ENCODE data around the gene CLIC1. TPM values are rescaled to one million over a fixed set of nuclear protein-coding genes. Genes with fewer than 3 reads are reported as not detected.
A peak's percentile ranks its signal among the peaks of the same experiment; 100 is the strongest.

CLIC1 gene
- total and polyA plus RNA-seq, 2 experiments from 2014 or later: 463 to 599 TPM

GRCh38 chr6:31767096-31767645, 30.8 kb upstream of the CLIC1 start:
- TF ChIP-seq EZH2phosphoT487 (IDR thresholded peaks at IDR 0.05; ENCODE audit: low read depth, severe bottlenecking, unreplicated experiment): no peak
- TF ChIP-seq CTCF (IDR thresholded peaks at IDR 0.05; ENCODE audit: poor library complexity): no peak
- no peak for TF ChIP-seq EZH2 (IDR thresholded peaks at IDR 0.05; ENCODE audit: borderline replicate concordance)
- Histone ChIP-seq H3K36me3 (replicated peaks; ENCODE audit: insufficient read depth, low read depth) (no peaks in the 10 kb centered on the region), H3K9me2 (replicated peaks; ENCODE audit: insufficient read depth) (no peaks in the 10 kb centered on the region), H3K4me2 (no peak overlapping the region), H3K4me1 (ENCODE audit: insufficient read depth) (peaks cover 8% of the 10 kb centered on the region), H3K9me3 (ENCODE audit: low read depth) (no peaks in the 10 kb centered on the region), H3K27me3 (no peaks in the 10 kb centered on the region), H2AFZ (no peak overlapping the region), H3K27ac (no peak overlapping the region), H4K20me1 (ENCODE audit: insufficient read depth, poor library complexity, severe bottlenecking) (no peaks in the 10 kb centered on the region), H3K79me2 (no peaks in the 10 kb centered on the region), H3K4me3 (no peak overlapping the region)
- DNase-seq (ENCODE audit: low spot score): no peak
- WGBS (ENCODE audit: low lambda C conversion rate, missing lambda C conversion rate): 88% methylated on average over 6 of the region's 6 CpGs

DNA sequence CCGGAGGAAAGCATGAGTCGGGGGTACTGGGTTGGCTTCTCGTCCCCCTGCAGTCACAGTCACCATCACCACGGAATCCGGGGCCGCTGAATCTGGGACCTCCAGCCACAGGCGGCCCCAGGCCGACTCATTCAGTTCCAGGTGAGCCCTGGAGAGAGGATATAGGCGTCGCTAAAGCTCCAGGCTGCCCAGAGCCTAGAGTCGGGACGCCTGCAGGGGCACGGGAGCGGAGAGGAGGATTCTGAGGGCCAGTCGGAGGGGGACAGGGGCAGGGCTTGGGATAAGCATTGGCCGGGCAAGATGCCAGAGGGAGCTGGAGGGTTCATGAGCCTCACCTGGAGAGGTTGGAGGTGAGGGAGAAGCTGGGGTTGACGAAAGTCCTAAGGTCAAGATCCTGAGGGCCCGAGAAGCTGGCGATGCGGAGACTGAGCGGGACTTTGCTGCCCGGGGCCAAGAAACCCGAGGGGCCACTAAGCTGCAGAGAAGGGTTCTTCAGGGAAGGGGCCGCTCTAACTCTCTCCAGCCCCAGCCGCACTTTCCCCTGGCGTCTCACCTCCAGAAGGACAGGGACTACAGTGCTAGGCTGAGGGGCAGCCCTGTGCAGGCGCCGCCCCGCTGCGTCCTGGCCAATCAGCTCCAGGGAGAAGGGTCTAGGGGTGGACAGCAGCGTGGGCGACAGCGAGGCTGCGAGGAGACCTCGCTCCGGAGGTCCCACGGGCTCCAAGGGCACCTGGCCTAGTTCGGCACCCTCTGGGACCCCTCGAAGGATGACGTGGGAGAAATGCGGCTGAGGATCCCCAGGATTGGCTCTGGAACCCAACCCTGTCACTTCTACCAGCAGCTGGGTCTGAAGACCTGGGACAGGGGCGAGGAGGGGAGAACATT, 29.8 kb upstream of the CLIC1 start:
- Histone ChIP-seq H3K4me3 (no peak overlapping the region), H3K79me2 (no peaks in the 10 kb centered on the region), H3K4me2 (peak overlapping the region; percentile 48), H3K9me2 (replicated peaks; ENCODE audit: insufficient read depth) (no peaks in the 10 kb centered on the region), H3K4me1 (ENCODE audit: insufficient read depth) (peaks cover 8% of the 10 kb centered on the region), H3K27me3 (no peaks in the 10 kb centered on the region), H4K20me1 (ENCODE audit: insufficient read depth, poor library complexity, severe bottlenecking) (no peaks in the 10 kb centered on the region), H2AFZ (no peak overlapping the region), H3K27ac (no peak overlapping the region), H3K9me3 (ENCODE audit: low read depth) (no peaks in the 10 kb centered on the region), H3K36me3 (replicated peaks; ENCODE audit: insufficient read depth, low read depth) (no peaks in the 10 kb centered on the region)
- TF ChIP-seq EZH2 (IDR thresholded peaks at IDR 0.05; ENCODE audit: borderline replicate concordance) (no peak), EZH2phosphoT487 (IDR thresholded peaks at IDR 0.05; ENCODE audit: low read depth, severe bottlenecking, unreplicated experiment) (no peak), CTCF (IDR thresholded peaks at IDR 0.05; ENCODE audit: poor library complexity) (no peak)
- WGBS (ENCODE audit: low lambda C conversion rate, missing lambda C conversion rate): 73% methylated on average over 39 of the region's 42 CpGs
- DNase-seq (ENCODE audit: low spot score): no peak

- no peak for DNase-seq (ENCODE audit: low spot score)
- no peaks in the 10 kb centered on the region for H4K20me1 ChIP-seq (ENCODE audit: insufficient read depth, poor library complexity, severe bottlenecking)
- no peaks in the 10 kb centered on the region for H3K9me3 ChIP-seq (ENCODE audit: low read depth)
- no peaks in the 10 kb centered on the region for H3K36me3 ChIP-seq (replicated peaks; ENCODE audit: insufficient read depth, low read depth)
- H3K4me3 ChIP-seq: no peak overlapping the region
- 92% methylated on average over 9 of the region's 9 CpGs for WGBS (ENCODE audit: low lambda C conversion rate, missing lambda C conversion rate)
- H2AFZ ChIP-seq: no peak overlapping the region
- no peak overlapping the region for H3K4me2 ChIP-seq
- TF ChIP-seq EZH2phosphoT487 (IDR thresholded peaks at IDR 0.05; ENCODE audit: low read depth, severe bottlenecking, unreplicated experiment): no peak
- TF ChIP-seq CTCF (IDR thresholded peaks at IDR 0.05; ENCODE audit: poor library complexity): no peak
- TF ChIP-seq EZH2 (IDR thresholded peaks at IDR 0.05; ENCODE audit: borderline replicate concordance): no peak
- H3K27ac ChIP-seq: no peak overlapping the region
- no peaks in the 10 kb centered on the region for H3K79me2 ChIP-seq
- no peaks in the 10 kb centered on the region for H3K27me3 ChIP-seq
- no peaks in the 10 kb centered on the region for H3K9me2 ChIP-seq (replicated peaks; ENCODE audit: insufficient read depth)
- H3K4me1 ChIP-seq (ENCODE audit: insufficient read depth): peaks cover 8% of the 10 kb centered on the region
Observed at GRCh38 chr6:31765559-31765909, 29.2 kb upstream of the CLIC1 start.
